HG02973 (cell line): Measurements from ENCODE around the gene AMH.
"Not testable (repeated sequence)": the region's sequence is repeated elsewhere in the genome, so short reads cannot be mapped to it uniquely, and the experiment has no call there.

Source experiments
- ATAC-seq: cut with Tn5 transposase; IDR thresholded peaks from one replicate; pipeline ENCODE4 v1.9.1; 2021; ENCODE audit warnings: moderate library complexity; ENCODE audit not compliant: unreplicated experiment

The AMH gene

DNA sequence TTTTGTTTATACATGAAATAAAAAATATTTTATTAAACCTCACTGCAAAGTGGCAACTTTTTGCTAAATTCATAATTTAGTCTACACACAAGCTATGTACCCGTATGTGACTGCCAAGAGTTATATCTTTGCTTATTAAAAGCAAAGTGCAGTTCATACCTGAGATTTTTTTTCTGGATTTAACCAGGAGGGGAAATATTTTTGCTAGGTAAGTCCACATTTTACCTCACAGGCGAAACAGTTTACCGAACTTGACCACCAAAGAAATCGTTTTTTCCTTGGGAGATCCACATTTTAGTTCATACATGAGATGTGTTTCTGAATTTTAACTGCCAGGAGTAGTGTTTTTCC is 19.3 kb downstream of the AMH start:
- ATAC-seq, result no peak

DNA sequence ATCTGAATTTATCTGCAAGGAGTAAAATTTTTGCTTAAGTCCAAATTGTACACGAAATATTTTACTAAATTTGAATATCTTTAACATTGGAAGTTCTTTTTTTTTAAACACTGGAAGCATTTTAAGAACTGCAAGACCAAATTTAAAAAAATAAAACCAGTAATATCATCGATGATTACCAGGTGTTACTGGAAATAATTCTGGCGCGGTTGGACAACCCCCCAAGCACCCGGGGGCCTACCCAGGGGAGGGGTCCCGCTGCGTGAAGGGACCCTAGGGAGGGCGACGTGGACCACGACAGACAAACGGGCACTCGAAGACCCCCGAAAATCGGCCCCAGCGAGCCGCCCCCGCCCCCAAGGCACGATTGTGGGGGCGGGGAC is 19.7 kb downstream of the AMH start:
- no peak for ATAC-seq

DNA sequence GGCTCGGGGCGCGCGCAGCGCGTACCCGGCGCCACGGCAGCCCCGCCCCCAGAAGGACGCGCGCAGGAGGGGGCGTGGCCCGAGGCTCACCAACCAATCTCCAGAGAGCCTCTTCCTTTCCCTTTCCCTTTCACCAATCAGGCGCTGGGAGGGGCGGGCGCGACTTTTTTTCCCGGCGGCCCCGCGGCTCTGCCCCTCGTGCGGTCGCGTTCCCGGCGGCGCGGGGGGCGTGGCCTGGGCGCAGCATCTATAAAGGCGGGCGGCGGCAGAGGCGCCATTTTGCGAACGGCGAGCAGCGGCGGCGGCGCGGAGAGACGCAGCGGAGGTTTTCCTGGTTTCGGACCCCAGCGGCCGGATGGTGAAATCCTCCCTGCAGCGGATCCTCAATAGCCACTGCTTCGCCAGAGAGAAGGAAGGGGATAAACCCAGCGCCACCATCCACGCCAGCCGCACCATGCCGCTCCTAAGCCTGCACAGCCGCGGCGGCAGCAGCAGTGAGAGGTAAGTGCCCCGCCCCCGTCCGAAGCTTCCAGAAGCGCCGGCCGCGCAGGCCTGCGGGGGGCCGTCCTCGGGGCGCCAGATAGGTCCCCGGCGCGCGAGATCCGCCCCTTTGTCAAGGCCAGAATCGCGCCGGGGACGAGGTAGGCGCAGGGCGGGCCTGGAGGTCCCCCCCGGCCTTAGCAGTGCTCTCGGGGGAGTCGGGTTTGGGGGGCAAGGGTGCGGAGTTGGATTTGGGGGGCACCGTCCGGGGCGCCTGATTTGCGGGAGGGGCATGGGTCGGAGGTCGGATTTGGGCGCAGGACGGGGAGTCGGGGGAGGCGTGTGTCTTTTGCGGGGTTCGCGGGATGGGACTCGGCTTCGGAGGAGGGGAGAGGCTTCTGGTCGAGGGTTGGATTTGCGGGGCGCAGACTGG is 20.4 kb downstream of the AMH start:
- ATAC-seq, result peak; percentile 41

DNA sequence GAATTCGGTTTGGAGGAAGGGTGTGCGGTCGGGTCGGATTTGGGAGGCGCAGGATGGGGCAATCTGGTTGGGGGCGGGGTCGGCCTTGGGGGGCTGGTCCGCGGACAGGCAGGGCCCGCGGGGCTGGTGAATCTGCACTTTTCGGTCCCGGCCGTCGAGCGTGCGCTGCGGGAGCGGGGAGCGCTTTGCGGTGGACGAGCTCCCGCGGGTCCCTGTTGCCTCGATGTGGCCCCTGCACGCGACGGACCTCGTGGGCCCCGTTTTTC is 21.0 kb downstream of the AMH start:
- ATAC-seq, result no peak

DNA sequence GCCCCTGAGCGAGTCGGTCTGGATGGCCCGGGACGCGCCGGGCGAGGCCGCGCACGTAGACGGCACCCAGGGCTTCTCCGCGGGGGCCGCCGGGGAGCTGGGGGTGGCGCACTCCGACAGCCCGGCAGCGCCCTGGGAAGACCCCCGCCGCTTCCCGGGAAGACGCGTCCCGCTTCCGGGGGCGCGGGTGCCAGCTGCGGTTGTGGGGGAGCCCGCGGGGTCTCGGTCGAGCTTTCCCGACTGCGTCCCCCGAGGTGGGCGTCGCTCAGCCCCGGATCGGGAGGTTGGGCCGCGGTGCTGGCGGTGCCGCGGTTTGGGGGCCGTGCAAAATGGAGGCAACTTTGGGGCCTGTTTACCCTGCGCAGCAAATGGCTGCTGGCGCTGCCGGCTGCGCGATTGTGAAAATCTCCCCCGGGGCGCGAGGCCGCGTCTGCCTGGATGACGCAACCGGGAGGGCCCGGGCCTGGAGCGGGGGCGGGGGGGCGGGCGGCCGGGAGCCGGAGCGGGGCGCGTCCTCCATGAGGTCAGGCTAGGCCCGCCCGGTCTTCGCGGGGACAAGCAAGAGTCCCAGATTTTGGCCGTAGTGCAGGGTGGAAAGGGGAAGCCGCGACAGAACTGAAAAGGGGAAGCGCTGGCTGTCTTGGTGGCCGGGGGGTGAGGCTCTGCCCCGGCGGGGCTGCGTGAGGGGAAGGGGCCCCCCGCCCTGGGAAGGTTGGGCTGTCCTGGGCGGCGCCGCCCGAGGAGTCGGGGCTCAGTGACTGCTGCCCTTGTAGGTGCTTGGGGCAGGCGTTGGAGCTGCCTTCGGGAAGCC is 21.5 kb downstream of the AMH start:
- no peak for ATAC-seq

DNA sequence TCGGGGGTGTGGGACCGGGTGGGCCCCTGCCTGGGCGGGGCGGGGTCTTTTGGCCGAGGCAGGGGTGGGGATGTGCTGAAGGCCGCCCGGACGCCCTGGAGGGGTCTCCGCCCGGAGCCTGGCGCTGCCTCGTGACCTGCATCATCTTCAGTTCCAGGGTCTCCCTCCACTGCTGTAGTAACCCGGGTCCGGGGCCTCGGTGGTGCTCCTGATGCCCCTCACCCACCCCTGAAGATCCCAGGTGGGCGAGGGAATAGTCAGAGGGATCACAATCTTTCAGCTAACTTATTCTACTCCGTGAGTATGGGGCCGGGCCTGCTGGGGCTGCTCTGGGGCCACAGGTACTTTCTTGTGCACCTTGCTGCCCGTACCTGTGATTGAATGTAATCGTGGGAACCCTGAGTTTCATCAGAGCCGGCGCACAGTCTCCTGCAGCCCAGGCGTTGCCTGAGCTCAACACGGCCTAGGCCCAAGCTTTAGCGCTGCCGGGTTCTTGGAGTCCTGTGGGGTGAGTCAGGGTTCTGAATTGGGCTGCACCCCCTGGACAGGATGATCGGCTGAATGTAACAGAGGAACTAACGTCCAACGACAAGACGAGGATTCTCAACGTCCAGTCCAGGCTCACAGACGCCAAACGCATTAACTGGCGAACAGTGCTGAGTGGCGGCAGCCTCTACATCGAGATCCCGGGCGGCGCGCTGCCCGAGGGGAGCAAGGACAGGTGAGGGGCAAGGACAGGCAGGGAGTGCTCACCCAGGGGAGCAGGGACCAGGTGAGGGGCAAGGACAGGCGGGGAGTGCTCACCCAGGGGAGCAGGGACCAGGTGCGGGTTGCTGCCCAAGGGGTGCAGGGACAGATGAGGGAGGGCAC is 22.3 kb downstream of the AMH start:
- no peak for ATAC-seq

DNA sequence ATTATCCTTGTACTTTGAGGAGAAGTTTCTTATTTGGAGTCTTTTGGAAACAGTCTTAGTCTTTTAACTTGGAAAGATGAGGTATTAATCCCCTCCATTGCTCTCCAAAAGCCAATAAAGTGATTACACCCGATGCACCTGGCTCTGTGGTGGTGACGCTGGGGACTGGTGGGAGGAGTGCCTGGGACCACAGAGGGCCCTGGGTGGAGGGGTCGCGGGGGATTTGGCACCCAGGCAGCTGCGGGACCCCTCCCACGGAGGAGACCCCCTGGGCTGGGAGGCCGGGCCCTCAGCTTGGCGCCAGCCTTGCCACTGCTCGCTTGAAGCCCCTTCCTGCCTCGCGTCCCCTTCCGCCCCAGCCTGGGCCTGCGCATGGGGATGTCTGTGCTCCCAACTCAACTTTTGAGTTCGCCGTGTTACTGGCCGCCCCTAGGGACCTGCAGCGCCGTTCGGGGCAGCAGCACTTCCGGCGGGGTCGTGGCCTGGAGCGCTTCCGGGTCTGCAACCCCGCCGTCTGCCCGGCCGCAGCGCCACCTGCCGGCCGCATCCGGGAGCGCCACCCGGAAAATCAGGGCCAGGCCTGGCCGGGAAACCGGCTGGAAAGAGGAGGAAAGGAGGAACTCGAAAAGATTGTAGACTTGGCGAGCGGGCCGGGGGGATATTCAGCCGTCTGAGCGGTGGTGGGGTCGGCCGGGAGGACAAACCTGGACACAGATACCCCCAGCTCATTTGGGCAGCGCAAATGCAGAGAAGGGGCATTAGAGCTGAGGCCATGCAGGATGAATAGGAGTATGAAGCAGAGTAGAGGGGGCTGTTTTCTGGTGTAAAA is 24.4 kb downstream of the AMH start:
- peak; percentile 23 for ATAC-seq

DNA sequence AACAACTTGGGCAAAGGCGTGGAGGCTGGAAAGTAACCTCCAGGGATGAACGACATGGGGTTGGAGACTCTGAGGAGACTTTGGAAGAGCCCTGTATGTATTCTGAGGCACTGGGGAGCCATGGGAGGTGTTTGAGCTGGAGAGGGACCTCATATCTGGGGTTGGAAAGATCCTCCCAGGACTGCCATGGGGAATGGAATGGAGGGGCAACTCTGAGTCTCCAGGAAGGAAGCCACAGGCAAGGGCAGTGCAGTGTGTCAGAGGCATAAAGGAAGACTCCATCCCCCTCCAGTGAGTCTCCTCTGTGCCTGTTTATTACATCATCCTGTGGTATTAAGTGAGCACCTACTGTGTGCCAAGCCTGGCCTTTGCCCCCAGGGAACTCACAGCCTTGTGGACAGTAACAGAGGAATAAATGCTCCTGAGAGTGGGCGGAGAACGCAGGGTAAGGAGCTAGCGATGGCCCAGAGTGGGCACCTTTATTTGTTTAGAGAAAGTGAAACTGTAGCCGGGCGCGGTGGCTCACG is 25.1 kb downstream of the AMH start:
- no peak for ATAC-seq

DNA sequence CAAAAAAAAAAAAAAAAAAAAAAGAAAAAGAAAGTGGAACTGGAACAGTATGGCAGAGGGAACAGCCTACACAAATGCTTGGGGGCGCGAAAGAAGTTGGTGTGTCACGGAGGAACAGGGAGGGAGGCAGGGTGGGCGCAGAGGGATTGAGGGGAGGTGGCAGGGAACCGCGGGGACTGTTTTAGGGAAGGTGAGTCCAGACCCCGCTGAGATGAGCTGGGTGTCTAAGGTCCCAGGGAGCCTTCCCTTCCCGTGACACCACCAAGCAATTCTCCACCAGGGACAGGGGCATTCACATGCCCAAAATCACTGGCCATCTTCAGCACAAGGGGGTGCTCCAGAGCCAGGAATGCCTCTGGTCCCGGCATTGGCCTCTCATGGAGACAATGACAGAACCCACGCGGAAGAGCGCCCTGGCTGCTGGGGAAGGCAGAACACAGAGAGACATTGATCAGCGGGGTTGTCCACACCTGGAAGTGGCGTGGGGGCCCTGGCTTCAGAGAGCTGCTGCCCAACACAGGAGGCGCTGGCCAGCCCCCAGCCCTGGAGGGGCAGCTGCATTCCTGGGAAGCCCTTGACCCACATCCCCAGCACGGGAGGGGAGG is 25.9 kb downstream of the AMH start:
- no peak for ATAC-seq

DNA sequence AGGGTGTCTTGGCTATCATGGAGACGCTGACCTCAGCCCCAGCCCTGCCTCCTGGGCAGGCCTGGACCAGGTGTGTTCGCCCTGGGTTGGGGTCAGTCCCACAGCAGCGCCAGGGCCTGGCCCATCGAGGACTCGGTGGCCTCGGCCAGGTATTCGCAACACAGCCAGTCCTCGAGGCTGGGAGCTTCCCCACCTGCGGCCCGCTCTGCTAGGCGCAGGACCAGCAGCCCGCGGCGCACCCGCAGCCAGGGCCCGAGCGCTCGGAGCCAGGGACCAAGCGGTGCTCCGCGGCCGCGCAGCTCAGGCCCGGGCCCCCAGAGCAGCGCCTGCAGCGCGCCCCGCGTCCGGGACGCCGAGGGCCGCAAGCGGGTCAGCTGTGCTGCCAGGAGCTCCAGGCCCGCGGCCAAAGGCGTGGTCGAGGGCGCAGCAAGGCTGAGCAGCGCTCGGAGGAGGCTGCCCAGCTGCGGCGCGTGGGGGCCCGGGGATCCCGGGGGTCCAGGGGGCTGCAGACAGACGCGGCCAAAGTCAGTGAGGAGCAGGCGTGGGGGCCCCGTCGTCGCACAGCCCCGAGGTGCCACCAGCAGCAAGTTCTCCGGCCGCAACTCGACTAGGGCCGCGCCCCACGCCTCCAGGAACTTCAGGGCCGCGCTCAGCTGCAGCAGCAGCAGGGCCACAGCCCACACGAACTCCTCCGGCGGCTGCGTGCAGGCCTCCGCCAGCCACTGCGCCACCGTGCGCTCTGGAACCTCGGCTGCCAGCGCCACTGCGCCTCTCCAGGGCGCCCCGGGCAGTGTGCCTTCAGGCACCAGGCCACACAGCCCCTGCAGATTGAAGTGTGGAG is 26.7 kb downstream of the AMH start:
- no peak for ATAC-seq

DNA sequence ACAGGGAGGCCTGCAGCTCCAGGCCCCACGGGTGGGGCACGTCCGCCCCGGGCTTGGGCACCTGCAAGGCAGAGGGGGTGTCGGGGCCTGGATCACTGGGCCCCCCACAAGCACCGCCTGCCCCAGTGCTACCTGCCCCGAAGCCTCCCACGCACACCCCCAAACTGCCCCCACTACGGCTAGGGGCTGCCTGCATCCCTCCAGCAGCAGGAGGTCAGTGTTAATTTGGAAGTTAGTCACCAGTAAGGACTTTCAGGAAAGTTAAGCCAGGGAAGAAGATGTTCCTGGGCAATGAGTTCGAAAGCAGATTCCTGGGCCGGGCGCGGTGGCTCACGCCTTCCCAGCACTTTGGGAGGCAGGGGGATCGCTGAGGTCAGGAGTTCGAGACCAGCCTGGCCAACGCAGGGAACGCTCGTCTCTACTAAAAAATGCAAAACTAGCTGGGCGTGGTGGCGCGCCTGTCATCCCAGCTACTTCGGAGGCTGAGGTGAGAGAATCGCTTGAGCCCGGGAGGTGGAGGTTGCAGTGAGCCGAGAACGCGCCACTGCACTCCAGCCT is 27.4 kb downstream of the AMH start:
- ATAC-seq, result no peak

DNA sequence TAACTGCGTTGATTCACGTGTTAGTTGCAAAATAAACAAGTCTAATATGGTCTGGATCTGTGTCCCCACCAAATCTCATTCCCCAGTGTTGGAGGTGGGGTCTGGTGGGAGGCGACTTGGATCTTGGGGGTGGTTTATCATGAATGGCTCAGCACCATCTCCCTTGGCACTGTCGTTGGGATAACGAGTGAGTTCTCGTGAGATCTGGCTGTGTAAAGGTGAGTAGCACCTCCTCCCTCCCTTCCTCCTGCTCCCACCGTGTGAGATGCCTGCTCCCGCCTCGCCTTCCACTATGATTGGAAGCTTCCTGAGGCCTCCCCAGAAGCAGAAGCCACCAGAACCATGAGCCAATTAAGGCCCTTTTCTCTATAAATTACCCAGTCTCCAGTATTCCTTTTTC is 28.0 kb downstream of the AMH start:
- no peak for ATAC-seq

DNA sequence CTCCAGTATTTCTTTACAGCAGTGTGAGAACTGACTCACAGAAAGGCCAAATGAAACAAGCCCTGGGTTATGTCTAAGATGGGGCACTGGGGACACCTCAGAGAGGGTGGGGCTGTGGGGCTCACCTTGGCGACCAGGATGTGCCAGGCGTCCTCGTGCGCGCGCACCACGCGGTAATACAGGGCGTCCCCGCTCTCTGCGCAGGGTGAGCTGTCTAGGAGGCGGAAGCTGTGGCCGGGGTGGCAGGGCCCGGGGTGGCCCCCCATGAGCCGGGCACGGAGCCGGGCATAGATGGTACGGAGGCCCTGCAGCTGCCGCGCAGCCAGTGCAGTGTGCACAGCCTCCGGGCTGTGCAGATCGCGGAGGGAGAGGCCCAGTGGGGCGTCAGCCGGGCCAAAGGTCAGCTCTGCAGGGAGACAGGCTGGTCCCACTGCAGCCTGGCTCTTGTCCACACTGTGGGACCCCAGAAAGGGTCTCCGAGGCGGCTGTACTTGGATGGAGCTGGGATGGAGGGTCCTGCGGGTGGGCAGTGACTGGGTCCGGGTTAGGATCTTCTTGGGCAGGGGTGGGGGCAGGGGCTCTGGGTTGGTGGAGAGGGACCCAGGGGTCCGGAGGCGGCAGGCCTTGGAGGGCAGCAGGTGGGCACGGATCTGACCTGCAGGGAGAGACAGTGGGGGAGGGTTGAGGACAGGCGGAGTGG is 29.5 kb downstream of the AMH start:
- ATAC-seq, result no peak

DNA sequence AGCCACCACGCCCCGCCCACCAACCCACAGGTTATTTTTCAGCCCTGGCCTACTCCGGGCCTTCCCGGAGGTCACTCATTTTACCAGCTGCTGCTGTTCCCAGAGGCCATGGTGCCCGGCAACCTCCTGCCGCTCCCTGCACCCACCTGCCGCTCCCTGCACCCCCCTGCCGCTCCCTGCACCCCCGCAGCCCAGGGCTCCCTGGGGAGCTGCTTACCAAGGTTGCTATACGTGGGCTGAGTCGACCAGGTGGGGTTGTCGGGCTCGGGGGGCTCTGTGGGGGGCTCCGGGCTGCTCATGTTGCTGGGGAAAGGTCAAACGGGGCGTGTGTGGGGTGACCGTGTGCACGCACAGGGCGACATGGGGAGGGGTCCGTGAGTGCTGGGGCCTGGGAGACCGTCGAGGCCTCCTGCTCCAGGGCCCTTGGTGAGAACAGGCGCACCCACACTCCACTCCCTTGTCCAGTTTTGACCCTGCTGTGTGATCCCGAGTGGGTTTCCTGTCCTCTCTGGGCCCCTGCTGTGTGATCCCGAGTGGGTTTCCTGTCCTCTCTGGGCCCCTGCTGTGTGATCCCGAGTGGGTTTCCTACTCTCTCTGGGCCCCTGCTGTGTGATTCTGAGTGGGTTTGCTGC is 31.6 kb downstream of the AMH start:
- no peak for ATAC-seq

DNA sequence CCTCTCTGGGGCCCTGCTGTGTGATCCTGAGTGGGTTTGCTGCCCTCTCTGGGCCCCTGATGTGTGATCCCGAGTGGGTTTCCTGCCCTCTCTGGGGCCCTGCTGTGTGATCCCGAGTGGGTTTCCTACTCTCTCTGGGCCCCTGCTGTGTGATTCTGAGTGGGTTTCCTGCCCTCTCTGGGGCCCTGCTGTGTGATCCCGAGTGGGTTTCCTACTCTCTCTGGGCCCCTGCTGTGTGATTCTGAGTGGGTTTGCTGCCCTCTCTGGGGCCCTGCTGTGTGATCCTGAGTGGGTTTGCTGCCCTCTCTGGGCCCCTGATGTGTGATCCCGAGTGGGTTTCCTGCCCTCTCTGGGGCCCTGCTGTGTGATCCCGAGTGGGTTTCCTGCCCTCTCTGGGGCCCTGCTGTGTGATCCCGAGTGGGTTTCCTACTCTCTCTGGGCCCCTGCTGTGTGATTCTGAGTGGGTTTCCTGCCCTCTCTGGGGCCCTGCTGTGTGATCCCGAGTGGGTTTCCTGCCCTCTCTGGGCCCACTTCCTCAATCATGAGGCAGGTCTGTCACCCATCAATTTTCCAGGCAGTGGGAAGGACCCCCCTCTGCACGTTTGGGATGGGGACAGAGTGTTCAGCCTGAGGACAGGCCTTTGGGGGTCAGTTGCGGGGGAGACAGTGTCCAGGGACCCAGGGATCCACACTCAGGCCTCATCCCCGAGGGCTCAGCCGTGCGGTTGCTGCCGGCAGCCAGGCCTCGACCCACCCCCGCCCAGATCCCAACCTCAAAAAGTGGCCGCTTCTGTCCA is 32.3 kb downstream of the AMH start:
- not testable (repeated sequence) for ATAC-seq

DNA sequence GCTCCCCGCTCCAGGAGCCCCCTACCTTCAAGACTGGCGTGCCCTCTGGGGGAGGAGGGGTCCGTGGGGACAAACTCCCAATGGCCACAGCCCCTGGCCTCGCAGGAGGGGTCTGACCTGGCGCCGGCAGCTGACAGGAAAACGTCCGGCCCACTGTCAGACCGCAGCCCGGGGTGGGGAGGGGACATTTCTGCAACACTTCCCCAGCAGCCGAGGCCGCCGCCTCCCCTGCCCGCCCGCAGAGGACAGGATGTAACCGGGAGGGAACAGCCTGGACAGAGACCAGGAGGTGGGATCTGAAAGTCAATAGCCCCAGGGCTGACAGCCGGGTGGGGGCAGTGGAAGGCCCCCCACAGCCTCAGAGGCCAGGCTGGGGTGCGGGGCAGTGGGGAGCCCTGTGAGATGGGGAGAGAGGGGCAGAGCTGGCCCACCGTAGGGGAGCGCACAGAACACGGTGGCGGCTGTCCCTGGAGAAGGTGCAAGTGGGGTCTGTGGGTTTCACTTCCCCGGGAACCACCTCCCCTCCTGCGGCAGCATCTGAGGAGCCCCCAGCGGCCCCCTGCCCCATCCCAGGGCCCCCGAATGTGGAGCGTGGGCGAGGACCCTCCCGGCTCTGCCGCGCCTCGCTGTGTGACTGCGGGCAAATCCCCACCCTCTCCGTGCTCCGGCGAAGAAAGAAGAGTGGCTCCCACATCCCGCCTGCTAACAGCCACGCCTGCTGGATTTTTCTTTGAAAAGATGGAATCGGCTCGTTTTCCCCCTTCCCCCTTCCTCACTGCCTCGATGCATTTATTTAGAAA is 33.1 kb downstream of the AMH start, which contains the start of gene PEAK3:
TSS of gene PEAK3 (minus strand) at position 114 of the 800 bp plus-strand sequence. CDS start 1,244 bp downstream, outside the sequence.
- no peak for ATAC-seq
